ENCODE results near the gene POMC. TPM values are rescaled to one million over a fixed set of nuclear protein-coding genes. Genes with fewer than 3 reads are reported as not detected.
"Not testable (repeated sequence)": the region's sequence is repeated elsewhere in the genome, so short reads cannot be mapped to it uniquely, and the experiment has no call there.

Gene POMC
- total RNA-seq, 1 donor from 2014 or later = 0.78 TPM

- no peak for DNase-seq
Measured at GRCh38 chr2:25132299-25132635, 36.1 kb downstream of the POMC start.

- DNase-seq = no peak
Measured at GRCh38 chr2:25131567-25132298, 36.6 kb downstream of the POMC start.

DNA sequence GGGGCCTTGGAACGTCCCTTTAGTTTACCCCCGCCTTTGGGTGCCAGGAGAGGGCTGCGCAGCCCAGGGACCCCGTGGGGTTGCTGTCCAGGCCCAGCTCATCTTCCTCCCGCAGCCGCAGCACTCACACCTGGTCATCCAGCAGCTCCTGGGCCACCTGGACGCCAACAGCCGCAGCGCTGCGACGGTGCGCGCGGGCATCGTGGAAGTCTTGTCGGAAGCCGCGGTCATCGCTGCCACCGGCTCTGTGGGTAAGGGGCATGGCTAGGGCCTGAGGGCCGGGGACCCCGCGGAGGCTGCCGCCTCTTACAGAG, 37.2 kb downstream of the POMC start:
- DNase-seq = no peak

DNA sequence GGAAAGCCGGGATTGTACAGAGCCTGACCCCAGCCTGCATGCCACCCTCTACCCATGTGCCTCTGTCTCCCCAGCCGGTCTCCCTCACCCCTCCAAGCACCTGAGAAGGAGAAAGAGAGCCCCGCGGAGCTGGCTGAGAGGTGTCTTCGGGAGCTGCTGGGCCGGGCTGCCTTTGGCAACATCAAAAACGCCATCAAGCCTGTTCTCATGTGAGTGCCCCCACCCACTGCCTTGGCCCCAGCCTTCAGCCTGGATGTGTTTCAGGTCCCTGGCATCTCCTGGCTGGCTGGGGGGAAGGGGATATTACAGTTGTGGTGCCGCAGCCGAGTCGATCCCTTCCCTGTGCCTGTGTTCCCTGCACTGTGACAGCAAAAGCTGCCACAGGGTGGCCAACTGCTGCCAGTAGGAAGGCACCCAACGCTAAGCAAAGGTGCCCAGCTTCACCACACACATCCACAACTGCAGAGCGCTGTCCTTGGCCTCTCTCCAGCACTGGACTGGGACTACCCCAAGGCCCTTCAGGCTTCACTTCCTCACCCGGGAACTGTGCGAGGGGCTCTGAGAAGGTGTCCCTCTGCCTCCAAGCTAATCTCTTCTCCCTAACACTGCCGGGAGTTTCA, 38.4 kb downstream of the POMC start:
- peak; percentile 7 for DNase-seq

GRCh38 chr2:25127646-25128045, 40.7 kb downstream of the POMC start:
- peak; percentile 35 for DNase-seq

DNA sequence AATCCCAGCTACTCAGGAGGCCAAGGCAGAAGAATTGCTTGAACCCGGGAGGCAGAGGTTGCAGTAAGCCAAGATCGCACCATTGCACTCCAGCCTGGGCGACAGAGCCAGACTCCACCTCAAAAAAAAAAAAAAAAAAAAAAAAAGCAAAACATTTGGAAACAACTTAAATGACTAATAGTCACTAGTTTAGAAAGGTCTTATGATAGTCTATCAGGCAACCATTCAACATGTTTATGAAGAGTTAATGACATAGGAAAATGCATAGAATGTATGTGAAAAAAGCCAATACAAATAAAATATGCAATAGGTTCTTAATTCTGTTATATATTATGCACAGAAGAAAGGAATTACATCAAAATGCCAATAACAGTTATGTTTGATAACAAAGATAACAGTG, 41.3 kb downstream of the POMC start:
- not testable (repeated sequence) for DNase-seq

DNA sequence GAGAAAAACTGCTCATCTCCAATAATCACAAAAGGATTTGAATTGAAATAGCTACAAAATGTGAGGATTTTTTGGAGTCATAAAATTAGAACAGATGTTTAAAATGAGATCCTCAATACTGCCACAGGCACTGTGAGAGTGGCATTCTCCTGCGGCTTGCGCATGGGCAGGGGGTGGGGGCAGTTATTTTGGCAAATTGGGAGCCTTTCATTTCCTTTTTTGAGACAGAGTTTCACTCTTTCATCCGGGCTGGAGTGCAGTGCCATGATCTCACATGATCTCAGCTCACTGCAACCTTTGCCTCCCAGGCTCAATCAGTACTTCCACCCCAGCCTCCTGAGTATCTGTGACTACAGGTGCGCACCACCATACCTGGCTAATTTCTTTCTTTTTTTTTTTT, 42.4 kb downstream of the POMC start:
- DNase-seq = no peak

DNA sequence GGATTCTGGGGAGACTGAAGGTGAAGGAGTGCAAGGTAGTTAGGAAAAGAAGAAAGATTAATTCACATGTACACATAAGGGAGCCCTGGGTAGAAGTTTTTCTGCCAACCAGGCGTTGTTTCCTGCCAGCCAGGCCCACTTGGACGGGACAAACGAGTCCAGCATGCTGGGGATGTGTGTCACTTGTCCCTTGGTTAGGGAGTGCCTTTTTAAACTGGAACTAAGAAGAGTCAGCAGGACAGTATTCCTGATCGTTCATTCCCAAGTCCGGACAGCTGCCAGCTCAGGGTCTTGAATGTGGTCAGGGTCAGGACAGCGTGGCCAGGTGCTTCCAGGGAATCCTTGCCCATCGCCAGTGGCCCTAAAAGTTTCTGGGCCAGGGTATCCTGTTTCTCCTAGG, 43.2 kb downstream of the POMC start:
- no peak for DNase-seq

GRCh38 chr2:25123682-25124081, 44.7 kb downstream of the POMC start:
- DNase-seq = no peak

- no peak for DNase-seq
Measured at GRCh38 chr2:25122367-25122766, 46.0 kb downstream of the POMC start.

- no peak for DNase-seq
Measured at GRCh38 chr2:25119263-25119662, 49.1 kb downstream of the POMC start.

- no peak for DNase-seq
Measured at GRCh38 chr2:25116956-25117355, 51.4 kb downstream of the POMC start.

GRCh38 chr2:25115902-25116301, 52.5 kb downstream of the POMC start:
- no peak for DNase-seq

DNA sequence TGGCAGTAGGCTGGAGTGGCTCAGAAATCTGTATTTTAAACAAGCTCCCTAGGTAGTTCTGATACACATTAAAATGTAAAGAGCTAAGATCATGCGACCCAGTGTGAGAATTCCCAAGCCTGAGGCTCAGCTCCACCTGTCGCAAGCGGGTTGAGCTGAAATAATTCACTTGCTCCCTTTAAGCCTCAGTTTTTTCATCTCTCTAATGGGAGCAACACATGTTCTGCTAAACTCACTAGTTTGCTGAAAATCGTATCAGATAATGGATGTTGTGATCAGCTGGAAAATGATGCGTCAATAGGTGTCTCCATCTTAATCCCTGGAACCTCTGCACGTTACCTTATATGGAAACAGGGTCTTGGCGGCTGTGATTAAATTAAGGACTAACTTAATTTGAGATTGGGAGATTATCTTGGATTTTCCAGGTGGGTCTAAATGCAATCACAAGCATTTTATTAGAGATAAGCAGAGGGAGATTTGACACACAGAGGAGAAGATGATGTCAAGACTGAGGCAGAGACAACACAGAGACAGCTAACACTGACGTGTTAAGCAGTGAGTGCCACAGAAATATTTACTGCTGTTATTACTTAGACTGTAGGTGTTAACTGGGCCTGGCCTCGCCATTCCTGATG, 53.0 kb downstream of the POMC start:
- no peak for DNase-seq

DNA sequence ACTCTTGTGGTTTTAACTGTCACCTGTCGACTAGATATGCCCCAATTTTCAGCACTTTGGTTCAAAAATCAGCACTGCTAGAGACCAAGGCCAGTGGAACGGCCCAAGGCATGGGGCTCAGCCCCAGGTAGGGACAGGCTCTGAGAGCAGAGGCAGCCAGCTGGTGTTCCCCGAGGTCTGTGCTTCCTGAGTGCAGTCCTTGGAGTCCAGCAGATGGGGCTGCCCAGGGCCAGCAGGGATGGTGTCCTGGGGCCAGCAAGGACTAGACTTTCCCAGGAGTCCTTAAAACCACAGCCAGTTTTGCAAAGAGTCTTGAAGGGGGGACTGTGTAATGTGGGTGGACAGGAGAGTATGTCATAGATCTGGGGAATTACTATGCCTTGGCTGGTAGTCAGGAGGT, 56.3 kb downstream of the POMC start:
- DNase-seq = no peak

Other genes with a start within 250 kb of the POMC start
- gene ADCY3, start 248.3 kb downstream of the POMC start, total RNA-seq = 22.5 TPM
- gene DNAJC27, start 196.6 kb downstream of the POMC start, total RNA-seq = 14.3 TPM
- 47.1 TPM for gene EFR3B, start 126.5 kb downstream of the POMC start, total RNA-seq
- gene DNMT3A, start 173.3 kb upstream of the POMC start, total RNA-seq = 53.3 TPM

All from occipital lobe (tissue), 2 donors.